ENCODE measurements around the gene TSPY10.
"Not testable (repeated sequence)": the region's sequence is repeated elsewhere in the genome, so short reads cannot be mapped to it uniquely, and the experiment has no call there.

The TSPY10 gene

GRCh38 chrY:9527580-9527979, at the start of gene TSPY10:
TSS of gene TSPY10 (plus strand) at chrY:9527880. CDS start at chrY:9527926, 46 bp downstream.
- H3K27me3 ChIP-seq (ENCODE audit: low read depth, low read length); H3K4me3 ChIP-seq (ENCODE audit: low read depth in 1 of 2, low read length in 2 of 2): not testable (repeated sequence)

GRCh38 chrY:9486967-9487366, 40.7 kb upstream of the TSPY10 start, which contains the start of gene TSPY9:
TSS of gene TSPY9 (plus strand) at chrY:9487267. CDS start at chrY:9487313, 46 bp downstream.
- not testable (repeated sequence) for H3K36me3 ChIP-seq (ENCODE audit: control insufficient read depth in 1 of 2, insufficient read depth in 2 of 2, low read length in 2 of 2); H3K4me3 ChIP-seq (ENCODE audit: low read depth in 1 of 2, low read length in 2 of 2); H3K27me3 ChIP-seq (ENCODE audit: low read depth, low read length); H3K4me1 ChIP-seq (ENCODE audit: control insufficient read depth in 1 of 2, insufficient read depth in 2 of 2, low read length in 2 of 2); H3K9me3 ChIP-seq (ENCODE audit: control insufficient read depth in 1 of 2, low read length in 2 of 2); H3K27ac ChIP-seq (ENCODE audit: low read length)

More at GRCh38 chrY:9527580-9527979, at the start of gene TSPY10:
- H3K27ac ChIP-seq (ENCODE audit: low read length); H3K36me3 ChIP-seq (ENCODE audit: control insufficient read depth in 1 of 2, insufficient read depth in 2 of 2, low read length in 2 of 2); H3K9me3 ChIP-seq (ENCODE audit: control insufficient read depth in 1 of 2, low read length in 2 of 2); H3K4me1 ChIP-seq (ENCODE audit: control insufficient read depth in 1 of 2, insufficient read depth in 2 of 2, low read length in 2 of 2): not testable (repeated sequence)

- not testable (repeated sequence) for H3K9me3 ChIP-seq (ENCODE audit: control insufficient read depth in 1 of 2, low read length in 2 of 2); H3K4me1 ChIP-seq (ENCODE audit: control insufficient read depth in 1 of 2, insufficient read depth in 2 of 2, low read length in 2 of 2); H3K27ac ChIP-seq (ENCODE audit: low read length); H3K4me3 ChIP-seq (ENCODE audit: low read depth in 1 of 2, low read length in 2 of 2); H3K27me3 ChIP-seq (ENCODE audit: low read depth, low read length); H3K36me3 ChIP-seq (ENCODE audit: control insufficient read depth in 1 of 2, insufficient read depth in 2 of 2, low read length in 2 of 2)
These were observed 23.3 kb upstream of the TSPY10 start for GRCh38 chrY:9504396-9504795.

- not testable (repeated sequence) for H3K9me3 ChIP-seq (ENCODE audit: control insufficient read depth in 1 of 2, low read length in 2 of 2); H3K27me3 ChIP-seq (ENCODE audit: low read depth, low read length); H3K4me1 ChIP-seq (ENCODE audit: control insufficient read depth in 1 of 2, insufficient read depth in 2 of 2, low read length in 2 of 2); H3K4me3 ChIP-seq (ENCODE audit: low read depth in 1 of 2, low read length in 2 of 2); H3K36me3 ChIP-seq (ENCODE audit: control insufficient read depth in 1 of 2, insufficient read depth in 2 of 2, low read length in 2 of 2); H3K27ac ChIP-seq (ENCODE audit: low read length)
These were observed 11.4 kb upstream of the TSPY10 start for GRCh38 chrY:9516287-9516686.

Data from muscle layer of duodenum (tissue), 2 donors.